ENCODE data around the gene FUT1. TPM values are rescaled to one million over a fixed set of nuclear protein-coding genes. Genes with fewer than 3 reads are reported as not detected.

Gene FUT1
- total and polyA plus RNA-seq, 4 experiments from 2014 or later: 0.11 to 0.32 (median 0.22) TPM; not detected in 1

- peaks cover 7 to 39% (median 20%) of the 10 kb centered on the region in 4 donors for H3K4me1 Mint-ChIP-seq
- ChIA-PET POLR2A (ENCODE audit: partially characterized antibody) (interaction anchor here (0.9 to 1.5 kb wide), 2 partner anchors 9 to 12 kb away, joined by 3 to 4 read pairs; no protein-coding TSS in a partner anchor), CTCF (ENCODE audit: partially characterized antibody) (interaction anchor here (1.4 to 1.9 kb wide), 3 partner anchors 23 to 70 kb away, joined by 3 to 8 read pairs (median 4); no protein-coding TSS in a partner anchor)
- H3K27me3 ChIP-seq (ENCODE audit: insufficient read depth, low read length): no peaks in the 10 kb centered on the region
- H3K4me1 ChIP-seq (ENCODE audit: insufficient read depth, low read length): peaks cover 24% of the 10 kb centered on the region
- DNase-seq: no peak
- H3K36me3 ChIP-seq (ENCODE audit: insufficient read depth, low read length): no peaks in the 10 kb centered on the region
- no peak overlapping the region for H3K27ac ChIP-seq (ENCODE audit: low read depth, low read length)
- no peak overlapping the region for H3K4me3 ChIP-seq (ENCODE audit: low read length in 2 of 2)
- H3K4me3 Mint-ChIP-seq: peak overlapping the region in 6 of 8 donors; percentile 34 to 75 (median 54)
- peaks cover 0 to 3% of the 10 kb centered on the region in 2 donors for H3K36me3 Mint-ChIP-seq
- peak overlapping the region in 2 of 7 donors; percentile 12 to 30 for H3K27ac Mint-ChIP-seq
- H3K9me3 Mint-ChIP-seq: no peaks in the 10 kb centered on the region
- no peaks in the 10 kb centered on the region for H3K9me3 ChIP-seq (ENCODE audit: control insufficient read depth in 1 of 2, low read length in 2 of 2)
- intact Hi-C loops (cut with micrococcal nuclease): no loop called here
- H3K27me3 Mint-ChIP-seq: no peaks in the 10 kb centered on the region
Measured at GRCh38 chr19:48715681-48716171, 36.7 kb downstream of the FUT1 start.

DNA sequence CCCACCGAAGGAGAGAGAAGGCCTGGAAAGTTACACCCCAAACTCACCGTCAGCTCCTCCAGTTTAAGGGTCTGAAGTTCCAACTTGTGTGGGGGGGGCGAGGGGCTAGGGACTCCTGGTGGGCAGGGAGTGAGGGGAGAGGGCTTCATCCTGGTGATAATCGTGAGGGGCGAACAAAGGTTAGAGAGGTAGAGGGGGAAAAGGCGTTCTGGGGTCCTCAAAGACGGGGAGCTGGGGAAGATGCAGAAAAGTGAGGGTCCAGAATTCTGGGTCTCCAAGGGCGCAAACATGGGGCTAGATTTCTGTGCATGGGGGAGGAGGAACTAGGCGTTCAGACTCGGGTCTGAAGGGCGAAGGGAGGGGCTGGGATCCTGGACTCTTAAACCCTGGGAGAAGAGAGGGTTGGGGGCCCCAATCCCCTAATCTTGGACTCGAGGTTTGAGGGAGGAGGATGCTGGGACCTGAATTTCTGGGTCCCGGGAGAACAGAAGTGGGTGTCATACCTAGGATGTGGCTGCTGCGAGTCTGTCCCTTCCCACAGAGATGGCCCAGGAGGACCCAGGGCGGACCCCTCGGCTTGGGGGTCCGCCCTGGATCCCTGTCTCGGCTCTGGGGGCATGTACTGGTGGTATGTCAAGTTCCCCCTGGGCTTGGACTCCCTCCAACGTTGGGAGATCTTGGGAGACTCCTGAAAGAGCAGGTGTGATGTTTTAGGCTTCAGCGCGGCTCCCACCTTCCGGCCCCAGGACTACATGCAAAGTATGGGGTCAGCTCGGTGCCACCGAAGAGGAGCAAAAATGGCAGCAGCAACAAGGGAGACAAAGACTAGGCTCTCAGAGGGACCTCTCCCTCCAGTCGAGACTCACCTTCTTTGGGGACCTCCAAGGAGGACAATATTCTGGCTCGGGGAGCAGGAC is 37.4 kb downstream of the FUT1 start:
- peak overlapping the region; percentile 63 to 73 for H3K4me3 ChIP-seq (ENCODE audit: low read length in 2 of 2)
- H3K27me3 Mint-ChIP-seq: no peaks in the 10 kb centered on the region
- intact Hi-C loops (cut with micrococcal nuclease): loop anchor here (1.0 to 5.0 kb wide), 4 partner anchors 10 to 98 kb away; partner anchors contain the start of genes CA11, FAM83E, RPL18 and SPHK2

DNA sequence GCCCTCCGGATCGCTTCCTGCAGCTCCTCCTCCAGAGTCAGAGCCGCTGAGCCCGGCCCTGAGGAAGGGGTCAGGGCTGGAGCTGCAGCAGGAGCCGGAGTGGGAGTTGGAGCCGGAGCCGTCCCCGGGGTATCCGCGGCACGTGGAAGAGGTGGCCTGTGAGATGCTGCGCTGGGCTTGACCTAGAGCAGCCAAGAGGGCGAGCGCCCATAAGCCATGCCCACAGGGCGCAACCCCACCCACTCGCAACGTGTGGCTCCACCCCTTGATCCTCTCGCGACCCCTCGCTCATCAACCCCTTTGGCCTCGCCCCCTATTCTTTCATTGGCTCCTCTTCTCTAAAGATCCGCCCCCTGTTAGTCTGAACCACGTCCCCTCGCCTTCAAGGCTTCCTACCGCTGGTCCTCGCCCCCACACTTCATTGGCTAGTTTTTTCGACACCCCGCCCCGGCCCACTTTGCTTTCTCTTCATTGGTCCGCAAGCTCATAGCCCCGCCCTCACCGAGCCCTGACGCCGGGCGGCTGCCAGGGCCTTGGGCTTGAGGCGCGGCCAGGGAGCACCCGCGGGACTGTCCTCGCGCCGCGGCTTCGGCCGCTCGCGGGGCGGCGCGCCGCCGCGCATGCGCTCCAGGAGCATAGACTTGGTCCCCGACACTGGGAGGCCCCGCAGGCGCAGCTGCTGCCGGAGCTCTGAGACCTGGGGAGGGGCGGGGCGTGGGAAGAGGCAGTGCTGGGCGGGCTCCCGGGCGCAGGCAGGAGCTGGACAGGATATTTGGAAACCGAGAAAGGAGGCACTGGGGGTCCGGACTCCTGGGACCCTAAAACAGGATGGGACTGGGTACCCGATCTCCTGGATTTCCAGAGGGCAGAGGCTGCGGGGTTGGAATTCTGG is 38.3 kb downstream of the FUT1 start:
- Histone ChIP-seq H3K9me3 (ENCODE audit: control insufficient read depth in 1 of 2, low read length in 2 of 2) (no peaks in the 10 kb centered on the region), H3K27ac (ENCODE audit: low read depth, low read length) (peak overlapping the region; percentile 70), H3K36me3 (ENCODE audit: insufficient read depth, low read length) (no peaks in the 10 kb centered on the region), H3K4me1 (ENCODE audit: insufficient read depth, low read length) (peaks cover 24% of the 10 kb centered on the region), H3K27me3 (ENCODE audit: insufficient read depth, low read length) (no peaks in the 10 kb centered on the region), H3K4me3 (ENCODE audit: low read length in 2 of 2) (peak overlapping the region; percentile 63 to 73)
- ChIA-PET CTCF (ENCODE audit: partially characterized antibody) (interaction anchor here (1.2 to 1.4 kb wide), 3 partner anchors 38 to 68 kb away, joined by 4 to 5 read pairs (median 4); partner anchors contain the start of gene CA11), POLR2A (ENCODE audit: partially characterized antibody) (interaction anchor here (0.6 to 3.0 kb wide), 15 partner anchors 11 to 279 kb away, joined by 3 to 17 read pairs (median 4); partner anchors contain the start of genes CA11, DBP, FUT2 and GYS1)
- intact Hi-C loops (cut with micrococcal nuclease): loop anchor here (1.0 to 5.0 kb wide), 4 partner anchors 11 to 97 kb away; partner anchors contain the start of genes CA11, FAM83E, RPL18 and SPHK2
- peak overlapping the region; percentile 57 to 95 (median 92) for H3K27ac Mint-ChIP-seq
- H3K4me3 Mint-ChIP-seq: peak overlapping the region; percentile 83 to 94 (median 90)
- H3K4me1 Mint-ChIP-seq: peaks cover 4 to 34% (median 15%) of the 10 kb centered on the region in 4 donors
- DNase-seq: peak; percentile 96 to 99 (median 97)
- H3K36me3 Mint-ChIP-seq: peaks cover 0 to 2% of the 10 kb centered on the region in 2 donors
- H3K27me3 Mint-ChIP-seq: no peaks in the 10 kb centered on the region
- no peaks in the 10 kb centered on the region for H3K9me3 Mint-ChIP-seq

More for the DNA sequence above, 37.4 kb downstream of the FUT1 start:
- Histone ChIP-seq H3K36me3 (ENCODE audit: insufficient read depth, low read length) (no peaks in the 10 kb centered on the region), H3K27ac (ENCODE audit: low read depth, low read length) (peak overlapping the region; percentile 70), H3K9me3 (ENCODE audit: control insufficient read depth in 1 of 2, low read length in 2 of 2) (no peaks in the 10 kb centered on the region), H3K27me3 (ENCODE audit: insufficient read depth, low read length) (no peaks in the 10 kb centered on the region), H3K4me1 (ENCODE audit: insufficient read depth, low read length) (peaks cover 24% of the 10 kb centered on the region)
- Mint-ChIP-seq H3K36me3 (peaks cover 0 to 2% of the 10 kb centered on the region in 2 donors), H3K9me3 (no peaks in the 10 kb centered on the region), H3K27ac (peak overlapping the region; percentile 57 to 94 (median 85)), H3K4me3 (peak overlapping the region; percentile 76 to 94 (median 82)), H3K4me1 (peaks cover 4 to 34% (median 15%) of the 10 kb centered on the region in 4 donors)
- ChIA-PET CTCF (ENCODE audit: partially characterized antibody) (interaction anchor here (1.2 to 1.9 kb wide), 3 partner anchors 40 to 69 kb away, joined by 4 to 8 read pairs (median 5); partner anchors contain the start of gene CA11), POLR2A (ENCODE audit: partially characterized antibody) (interaction anchor here (0.6 to 3.0 kb wide), 11 partner anchors 10 to 278 kb away, joined by 3 to 17 read pairs (median 6); partner anchors contain the start of genes CA11, GYS1 and RUVBL2)
- DNase-seq: no peak

DNA sequence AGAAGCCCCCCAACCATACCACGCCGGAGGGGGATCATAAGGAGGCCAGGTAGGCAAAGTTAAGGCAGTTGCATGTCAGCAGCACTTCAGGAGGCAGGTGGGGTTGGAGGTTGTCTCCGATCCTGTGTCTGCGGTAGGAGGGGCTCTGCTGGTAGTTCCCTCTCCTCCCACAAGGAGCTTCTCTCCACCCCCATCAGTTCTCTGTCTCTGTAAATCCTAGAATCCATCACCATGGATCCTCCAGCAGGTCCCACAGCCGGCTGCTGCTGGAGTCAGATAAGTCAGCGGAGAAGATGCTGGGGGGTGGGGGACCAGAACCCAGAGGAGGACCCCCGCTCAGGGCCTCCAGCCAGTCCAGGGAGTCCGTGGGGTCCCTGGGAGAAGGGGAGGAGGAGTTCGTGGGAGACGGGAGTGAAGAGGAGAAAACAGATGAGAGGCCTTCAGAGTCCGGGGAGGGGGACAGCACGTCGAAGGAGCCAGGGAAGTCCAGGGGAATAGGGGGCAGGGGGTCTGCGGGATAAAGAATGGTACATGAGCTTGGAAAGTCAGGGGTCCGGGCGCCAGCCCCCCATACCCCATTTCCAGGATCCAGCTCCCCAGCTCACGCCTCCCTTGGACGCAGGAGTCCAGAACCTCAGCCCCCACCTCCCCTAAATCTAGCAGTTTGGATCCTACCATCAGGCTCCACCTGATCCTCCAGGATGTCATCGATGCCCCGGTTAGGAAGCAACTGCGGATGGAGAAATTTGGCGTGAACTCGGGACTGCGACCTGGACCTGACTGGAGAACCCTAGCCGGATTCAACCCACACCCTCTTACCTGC is 39.2 kb downstream of the FUT1 start:
- H3K36me3 ChIP-seq (ENCODE audit: insufficient read depth, low read length): no peaks in the 10 kb centered on the region
- Mint-ChIP-seq H3K4me1 (peaks cover 4 to 34% (median 16%) of the 10 kb centered on the region in 4 donors), H3K27me3 (no peaks in the 10 kb centered on the region), H3K9me3 (no peaks in the 10 kb centered on the region), H3K27ac (peak overlapping the region; percentile 57 to 95 (median 74)), H3K4me3 (peak overlapping the region; percentile 80 to 94 (median 90)), H3K36me3 (peaks cover 0 to 5% of the 10 kb centered on the region in 2 donors)
- no peaks in the 10 kb centered on the region for H3K27me3 ChIP-seq (ENCODE audit: insufficient read depth, low read length)
- POLR2A ChIA-PET (ENCODE audit: partially characterized antibody): interaction anchor here (0.9 to 3.0 kb wide), 12 partner anchors 12 to 280 kb away, joined by 3 to 17 read pairs (median 4); partner anchors contain the start of genes CA11, DBP, FUT2 and GYS1
- H3K9me3 ChIP-seq (ENCODE audit: control insufficient read depth in 1 of 2, low read length in 2 of 2): no peaks in the 10 kb centered on the region
- H3K4me1 ChIP-seq (ENCODE audit: insufficient read depth, low read length): peaks cover 24% of the 10 kb centered on the region
- no peak for DNase-seq
- intact Hi-C loops (cut with micrococcal nuclease): loop anchor here (5.0 kb wide), 1 partner anchor 96 kb away; the partner anchor contains the start of genes FAM83E, RPL18 and SPHK2
- H3K27ac ChIP-seq (ENCODE audit: low read depth, low read length): peak overlapping the region; percentile 70
- H3K4me3 ChIP-seq (ENCODE audit: low read length in 2 of 2): peak overlapping the region; percentile 63 to 73
- CTCF ChIA-PET (ENCODE audit: partially characterized antibody): interaction anchor here (1.0 to 1.6 kb wide), 4 partner anchors 8 to 39 kb away, joined by 3 to 5 read pairs (median 4); no protein-coding TSS in a partner anchor

DNA sequence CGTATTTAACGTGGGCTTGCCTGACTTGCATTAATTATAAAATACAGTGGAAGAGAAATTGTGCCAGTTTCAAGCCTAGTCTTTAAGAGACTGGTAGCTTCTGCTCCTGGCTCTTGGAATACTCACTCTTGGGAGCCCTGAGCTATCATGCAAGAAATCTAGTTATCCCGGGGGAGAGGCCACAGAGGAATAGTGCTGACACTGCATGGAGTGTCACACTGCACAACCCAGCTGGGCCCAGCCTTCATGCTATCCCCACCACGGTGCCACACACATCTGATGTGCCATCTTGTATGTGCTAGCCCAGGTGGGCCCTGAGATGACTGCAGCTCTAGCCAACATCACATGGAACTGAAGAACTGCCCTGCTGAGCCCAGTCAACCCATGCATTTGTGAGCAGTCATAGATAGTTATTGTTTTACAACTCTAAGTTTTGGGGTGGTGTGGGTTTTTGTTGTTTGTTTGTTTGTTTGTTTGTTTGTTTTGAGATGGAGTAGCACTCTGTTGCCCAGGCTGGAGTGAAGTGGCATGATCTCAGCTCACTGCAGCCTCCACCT is 41.3 kb downstream of the FUT1 start:
- H3K36me3 ChIP-seq (ENCODE audit: insufficient read depth, low read length): no peaks in the 10 kb centered on the region
- H3K4me1 ChIP-seq (ENCODE audit: insufficient read depth, low read length): peaks cover 24% of the 10 kb centered on the region
- DNase-seq: no peak
- no peak overlapping the region for H3K4me3 ChIP-seq (ENCODE audit: low read length in 2 of 2)
- POLR2A ChIA-PET (ENCODE audit: partially characterized antibody): interaction anchor here (0.8 to 1.8 kb wide), 2 partner anchors 9 to 28 kb away, joined by 3 to 6 read pairs; no protein-coding TSS in a partner anchor
- H3K9me3 ChIP-seq (ENCODE audit: control insufficient read depth in 1 of 2, low read length in 2 of 2): no peaks in the 10 kb centered on the region
- Mint-ChIP-seq H3K9me3 (no peaks in the 10 kb centered on the region), H3K27ac (peak overlapping the region in 1 of 7 donors; percentile 75), H3K27me3 (no peaks in the 10 kb centered on the region), H3K36me3 (peaks cover 5 to 11% of the 10 kb centered on the region in 2 donors), H3K4me1 (peaks cover 4 to 34% (median 16%) of the 10 kb centered on the region in 4 donors), H3K4me3 (peak overlapping the region in 3 of 8 donors; percentile 30 to 73 (median 38))
- CTCF ChIA-PET (ENCODE audit: partially characterized antibody): interaction anchor here (1.6 kb wide), 1 partner anchor 10 kb away, joined by 4 read pairs; no protein-coding TSS in a partner anchor
- no peaks in the 10 kb centered on the region for H3K27me3 ChIP-seq (ENCODE audit: insufficient read depth, low read length)
- H3K27ac ChIP-seq (ENCODE audit: low read depth, low read length): no peak overlapping the region
- intact Hi-C loops (cut with micrococcal nuclease): loop anchor here (5.0 kb wide), 1 partner anchor 94 kb away; the partner anchor contains the start of genes FAM83E, RPL18 and SPHK2

Data from CD4-positive, alpha-beta memory T cell (primary cell).